ENCODE data around the gene PPP2R1A.
"Not testable (repeated sequence)": the region's sequence is repeated elsewhere in the genome, so short reads cannot be mapped to it uniquely, and the experiment has no call there.

DNA sequence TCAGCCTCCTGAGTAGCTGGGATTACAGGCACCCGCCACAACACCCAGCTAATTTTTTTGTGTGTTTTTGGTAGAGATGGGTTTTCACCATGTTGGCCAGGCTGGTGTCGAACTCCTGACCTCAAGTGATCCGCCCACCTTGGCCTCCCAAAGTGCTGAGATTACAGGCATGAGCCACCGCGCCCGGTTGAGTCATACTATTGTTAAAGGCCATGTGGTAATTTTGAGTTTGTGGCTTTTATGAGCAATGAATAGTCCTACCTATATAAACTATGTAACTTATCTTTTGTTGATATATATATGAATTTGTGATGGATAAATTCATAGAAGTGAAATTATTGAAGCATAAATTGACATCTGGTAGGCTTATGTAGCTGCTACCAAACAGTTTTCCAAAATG is 75.7 kb downstream of the PPP2R1A start:
- TF ChIP-seq POLR2A (IDR thresholded peaks at IDR 0.05); CTCF (IDR thresholded peaks at IDR 0.05); POLR2AphosphoS5 (IDR thresholded peaks at IDR 0.05); EP300 (IDR thresholded peaks at IDR 0.05; ENCODE audit: low read depth): not testable (repeated sequence)

All from transverse colon (tissue), 4 donors.